ENCODE measurements around the gene DNAH3. TPM values are rescaled to one million over a fixed set of nuclear protein-coding genes. Genes with fewer than 3 reads are reported as not detected.
A peak's percentile ranks its signal among the peaks of the same experiment; 100 is the strongest.

DNAH3 gene
- total and polyA plus RNA-seq, 2 of the 13 experiments (the other 11 are each of a cell fraction or from before 2014, with no cell fraction given), result 0.07 to 0.08 TPM

GRCh38 chr16:20899477-20900298 lies 251.0 kb downstream of the DNAH3 start (continued):
- TF ChIP-seq SOX6 (IDR thresholded peaks at IDR 0.05), result no peak
- peak; percentile 71 for TF ChIP-seq SOX6 (CRISPR knock-in tag; IDR thresholded peaks at IDR 0.05)
- peak; percentile 77; the same call in 1 of the 2 replicates for TF ChIP-seq ZNF724P (CRISPR knock-in tag; IDR thresholded peaks at IDR 0.05; ENCODE audit: borderline replicate concordance)
- TF ChIP-seq HES4 (CRISPR knock-in tag; IDR thresholded peaks at IDR 0.05; ENCODE audit: borderline replicate concordance), result peak; percentile 33; the same call in 1 of the 2 replicates
- peak; percentile 65 for TF ChIP-seq JARID2 (CRISPR knock-in tag; IDR thresholded peaks at IDR 0.05; ENCODE audit: insufficient replicate concordance)
- peak; percentile 58 for TF ChIP-seq FOXO1 (CRISPR knock-in tag; IDR thresholded peaks at IDR 0.05)
- TF ChIP-seq AKAP8 (CRISPR knock-in tag; IDR thresholded peaks at IDR 0.05), result 0 out of 2 replicates have a peak, but pooled peaks have one; percentile 13
- TF ChIP-seq AHDC1 (CRISPR knock-in tag; IDR thresholded peaks at IDR 0.05; ENCODE audit: borderline replicate concordance), result no peak
- peak; percentile 49; the same call in 1 of the 2 replicates for TF ChIP-seq ZZZ3 (CRISPR knock-in tag; IDR thresholded peaks at IDR 0.05; ENCODE audit: borderline replicate concordance)
- TF ChIP-seq ZNF407 (CRISPR knock-in tag; IDR thresholded peaks at IDR 0.05; ENCODE audit: not compliant biosample characterization), result no peak
- TF ChIP-seq RBAK (CRISPR knock-in tag; IDR thresholded peaks at IDR 0.05), result no peak
- no peak for TF ChIP-seq ZNF749 (CRISPR knock-in tag; IDR thresholded peaks at IDR 0.05; ENCODE audit: borderline replicate concordance)
- 0 out of 2 replicates have a peak, but pooled peaks have one; percentile 88 for TF ChIP-seq PCBP1 (IDR thresholded peaks at IDR 0.05; ENCODE audit: borderline replicate concordance, low read depth, low read length)
- 0 out of 2 replicates have a peak, but pooled peaks have one; percentile 28 for TF ChIP-seq CCDC6 (CRISPR knock-in tag; IDR thresholded peaks at IDR 0.05)

Measured in HepG2 (cell line).